Measurements from ENCODE around the gene ZSWIM3. TPM values are rescaled to one million over a fixed set of nuclear protein-coding genes. Genes with fewer than 3 reads are reported as not detected.
"Not testable (repeated sequence)": the region's sequence is repeated elsewhere in the genome, so short reads cannot be mapped to it uniquely, and the experiment has no call there.

Gene ZSWIM3
- total and polyA plus RNA-seq, 2 of the 13 experiments (the other 11 are each of a cell fraction or from before 2014, with no cell fraction given): 5.2 to 5.8 TPM

- TF ChIP-seq KAT8 (CRISPR knock-in tag; IDR thresholded peaks at IDR 0.05): peak; percentile 38; the same call in 1 of the 2 replicates
- TF ChIP-seq FOXP1, NR2F6 (IDR thresholded peaks at IDR 0.05): not testable (repeated sequence)
- peak; percentile 46; the same call in 1 of the 2 replicates for TF ChIP-seq FOXP1 (CRISPR knock-in tag; IDR thresholded peaks at IDR 0.05)
- TF ChIP-seq MIXL1 (CRISPR knock-in tag; IDR thresholded peaks at IDR 0.05): 0 out of 2 replicates have a peak, but pooled peaks have one; percentile 22
- TF ChIP-seq RERE (CRISPR knock-in tag; IDR thresholded peaks at IDR 0.05; ENCODE audit: low read depth): 0 out of 2 replicates have a peak, but pooled peaks have one; percentile 38
- peak; percentile 45; the same call in 1 of the 2 replicates for TF ChIP-seq KMT2B (CRISPR knock-in tag; IDR thresholded peaks at IDR 0.05)
- peak; percentile 58 for TF ChIP-seq BCL6 (CRISPR knock-in tag; IDR thresholded peaks at IDR 0.05)
- TF ChIP-seq REPIN1 (CRISPR knock-in tag; IDR thresholded peaks at IDR 0.05; ENCODE audit: borderline replicate concordance, low read depth): peak; percentile 70; the same call in 1 of the 2 replicates
- TF ChIP-seq ZSCAN31 (CRISPR knock-in tag; IDR thresholded peaks at IDR 0.05; ENCODE audit: low read depth): peak; percentile 38; the same call in 1 of the 2 replicates
- TF ChIP-seq NCOR1 (IDR thresholded peaks at IDR 0.05; ENCODE audit: borderline replicate concordance, low read length): peak; percentile 54; the same call in 1 of the 2 replicates
- TF ChIP-seq KDM1A (CRISPR knock-in tag; IDR thresholded peaks at IDR 0.05): peak; percentile 60; the same call in 1 of the 2 replicates
- peak; percentile 75; the same call in 1 of the 2 replicates for TF ChIP-seq SOX13 (IDR thresholded peaks at IDR 0.05)
- peak in 1 of 2 experiments; percentile 96; a peak in 2 of 4 replicates for TF ChIP-seq SOX13 (CRISPR knock-in tag; conservative IDR thresholded peaks at IDR 0.05 in 1 of 2, IDR thresholded peaks at IDR 0.05 in 1 of 2)
- TF ChIP-seq, protein P1, sequence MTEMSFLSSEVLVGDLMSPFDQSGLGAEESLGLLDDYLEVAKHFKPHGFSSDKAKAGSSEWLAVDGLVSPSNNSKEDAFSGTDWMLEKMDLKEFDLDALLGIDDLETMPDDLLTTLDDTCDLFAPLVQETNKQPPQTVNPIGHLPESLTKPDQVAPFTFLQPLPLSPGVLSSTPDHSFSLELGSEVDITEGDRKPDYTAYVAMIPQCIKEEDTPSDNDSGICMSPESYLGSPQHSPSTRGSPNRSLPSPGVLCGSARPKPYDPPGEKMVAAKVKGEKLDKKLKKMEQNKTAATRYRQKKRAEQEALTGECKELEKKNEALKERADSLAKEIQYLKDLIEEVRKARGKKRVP (CRISPR knock-in tag; IDR thresholded peaks at IDR 0.05): peak in 1 of 2 experiments; percentile 77; a peak in 2 of 4 replicates
- TF ChIP-seq ARID5B (CRISPR knock-in tag; IDR thresholded peaks at IDR 0.05): peak; percentile 77
- peak; percentile 56; the same call in 1 of the 2 replicates for TF ChIP-seq HOXA3 (CRISPR knock-in tag; IDR thresholded peaks at IDR 0.05)
- TF ChIP-seq NR2F6 (CRISPR knock-in tag; IDR thresholded peaks at IDR 0.05): peak; percentile 61; the same call in 1 of the 2 replicates
Measured at GRCh38 chr20:45829673-45830106, 27.7 kb upstream of the ZSWIM3 start (continued).

All from HepG2 (cell line).